GM19372 (cell line): ENCODE measurements around the gene NME7.
A peak's percentile ranks its signal among the peaks of the same experiment; 100 is the strongest.
"Not testable (repeated sequence)": the region's sequence is repeated elsewhere in the genome, so short reads cannot be mapped to it uniquely, and the experiment has no call there.

Experiments used
- ATAC-seq: cut with Tn5 transposase; IDR thresholded peaks from one replicate; pipeline ENCODE4 v1.9.1; 2021; ENCODE audit warnings: mild to moderate bottlenecking, low read depth, moderate library complexity; ENCODE audit not compliant: unreplicated experiment

NME7 gene

GRCh38 chr1:169367686-169368405 is at the start of gene NME7, which contains the start of gene BLZF1:
Gene NME7 (minus strand): TSS chr1:169367797. CDS start chr1:169367710, 87 bp downstream.
Gene BLZF1 (plus strand): TSS chr1:169368195. CDS start chr1:169369523, 1,328 bp downstream.
- ATAC-seq, result peak; percentile 93

- no peak for ATAC-seq
Measured at GRCh38 chr1:169414952-169415351, 47.4 kb upstream of the NME7 start.

GRCh38 chr1:169408340-169408739 is 40.7 kb upstream of the NME7 start:
- ATAC-seq, result not testable (repeated sequence)

GRCh38 chr1:169402578-169402977 is 35.0 kb upstream of the NME7 start:
- not testable (repeated sequence) for ATAC-seq

GRCh38 chr1:169395955-169396354 is 28.4 kb upstream of the NME7 start:
- no peak for ATAC-seq

- ATAC-seq, result no peak
Measured at GRCh38 chr1:169392406-169392805, 24.8 kb upstream of the NME7 start.

- no peak for ATAC-seq
Measured at GRCh38 chr1:169390303-169390702, 22.7 kb upstream of the NME7 start.

- ATAC-seq, result no peak
Measured at GRCh38 chr1:169387399-169387798, 19.8 kb upstream of the NME7 start.

GRCh38 chr1:169383449-169383848 is 15.9 kb upstream of the NME7 start:
- ATAC-seq, result no peak

GRCh38 chr1:169381162-169381561 is 13.6 kb upstream of the NME7 start:
- ATAC-seq, result no peak

- no peak for ATAC-seq
Measured at GRCh38 chr1:169371404-169371803, 3.8 kb upstream of the NME7 start.

- ATAC-seq, result no peak
Measured at GRCh38 chr1:169368406-169368769, 791 bp upstream of the NME7 start.

- no peak for ATAC-seq
Measured at GRCh38 chr1:169367096-169367685, 406 bp downstream of the NME7 start.

- no peak for ATAC-seq
Measured at GRCh38 chr1:169364948-169365347, 2.6 kb downstream of the NME7 start.

- ATAC-seq, result no peak
Measured at GRCh38 chr1:169363046-169363730, 4.4 kb downstream of the NME7 start.

- ATAC-seq, result no peak
Measured at GRCh38 chr1:169361281-169361680, 6.3 kb downstream of the NME7 start.

GRCh38 chr1:169360415-169360814 is 7.2 kb downstream of the NME7 start:
- no peak for ATAC-seq

GRCh38 chr1:169348383-169349036 is 19.1 kb downstream of the NME7 start:
- ATAC-seq, result no peak

- no peak for ATAC-seq
Measured at GRCh38 chr1:169347688-169348382, 19.8 kb downstream of the NME7 start.

- no peak for ATAC-seq
Measured at GRCh38 chr1:169346036-169346589, 21.5 kb downstream of the NME7 start.
